Aorta (tissue), 5 donors: ENCODE measurements around the gene PGA4. TPM values are rescaled to one million over a fixed set of nuclear protein-coding genes. Genes with fewer than 3 reads are reported as not detected.
"Not testable (repeated sequence)": the region's sequence is repeated elsewhere in the genome, so short reads cannot be mapped to it uniquely, and the experiment has no call there.

Source experiments
- ATAC-seq: fragments of 200-7000 bp; cut with Tn5 transposase; one replicate; pipeline ENCODE4 v1.9.1; 2022; ENCODE audit warnings: moderate library complexity; ENCODE audit not compliant: low FRiP score
- DNase-seq, 2 donors: peaks; one replicate each; pipeline ENCODE4 v3.0.0-alpha.2; 2020
- H3K27ac ChIP-seq, 2 donors: one replicate each; pipeline ENCODE4 v1.5.1; 2013; ENCODE audit warnings: low read length in 2 of 2, mild to moderate bottlenecking in 2 of 2, moderate library complexity in 2 of 2, control low read depth in 1 of 2, inconsistent platforms in 1 of 2, low read depth in 1 of 2
- H3K27me3 ChIP-seq, 2 donors: one replicate each; pipeline ENCODE4 v1.6.1; 2013; ENCODE audit warnings: control low read depth in 1 of 2, low read length in 1 of 2, mild to moderate bottlenecking in 1 of 2, moderate library complexity in 1 of 2; ENCODE audit not compliant: insufficient read depth in 2 of 2, control insufficient read depth in 1 of 2
- H3K36me3 ChIP-seq, 2 donors: one replicate each; pipeline ENCODE4 v1.6.1; 2013; ENCODE audit warnings: control low read depth in 1 of 2, low read length in 1 of 2, mild to moderate bottlenecking in 1 of 2; ENCODE audit not compliant: insufficient read depth in 2 of 2, control insufficient read depth in 1 of 2
- H3K4me1 ChIP-seq, 2 donors: one replicate each; pipeline ENCODE4 v1.6.1; 2013; ENCODE audit warnings: low read length in 2 of 2, control low read depth in 1 of 2, mild to moderate bottlenecking in 1 of 2, moderate library complexity in 1 of 2; ENCODE audit not compliant: insufficient read depth in 2 of 2, control insufficient read depth in 1 of 2
- H3K4me3 ChIP-seq, 2 donors: one replicate each; pipeline ENCODE4 v1.5.1; 2013; ENCODE audit warnings: low read length in 2 of 2, control low read depth in 1 of 2, mild to moderate bottlenecking in 1 of 2
- H3K9me3 ChIP-seq: one replicate; pipeline ENCODE4 v1.6.1; 2013; ENCODE audit warnings: mild to moderate bottlenecking, low read length; ENCODE audit not compliant: control insufficient read depth
- WGBS, 2 donors: extraction: QIAGEN DNeasy Blood & Tissue Kit; methylation state at CpG; one replicate each; pipeline ENCODE4 v1.1.7; 2013; 5-methylcytosine and 5-hydroxymethylcytosine counted together
- intact Hi-C, 2 donors: fragments of 100-400 bp; cut with DNase I; formaldehyde crosslinking; loops; one replicate each; pipeline versions ENCODE4 v1.14.2 to v1.15.0; 2022
- polyA plus RNA-seq, 2 donors: library from polyadenylated mRNA; stranded (reverse); fragments of 200-250 nt; gene quantifications; one replicate each; pipeline ENCODE4 v1.2.3, GENCODE V29; 2013
- total RNA-seq, 2 donors: library from RNA; stranded (reverse); fragmentation: NEBNext Ultra II Directional; extraction: Animal tissue kit (Norgen Biotek cat#: 25700); gene quantifications; one replicate each; pipeline ENCODE4 v1.2.1, GENCODE V29; 2021
- donor health status: healthy with polysubstance abuse.
- donor health status: Bipolar disorder and iron deficiency.
- donor health status: DM: no; HTN: no; CAD: no.
- donor health status: DM: no; HTN: no; CAD: no.
- donor health status: DM: yes; HTN: yes; CAD: no.

PGA4 gene
- total and polyA plus RNA-seq, 4 donors: 0.74 to 6.3 (median 2.0) TPM

- Histone ChIP-seq H3K27ac (no peak overlapping the region), H3K4me1 (no peaks in the 10 kb centered on the region), H3K27me3 (no peaks in the 10 kb centered on the region), H3K9me3 (peaks cover 2% of the 10 kb centered on the region), H3K4me3 (no peak overlapping the region), H3K36me3 (no peaks in the 10 kb centered on the region)
- WGBS, 2 donors: 37 to 38% methylated on average over 6 of the region's 6 CpGs
- no peak for DNase-seq
- no peak for ATAC-seq
- intact Hi-C loops: no loop called here
Measured at GRCh38 chr11:61198361-61198760, 23.8 kb upstream of the PGA4 start.

DNA sequence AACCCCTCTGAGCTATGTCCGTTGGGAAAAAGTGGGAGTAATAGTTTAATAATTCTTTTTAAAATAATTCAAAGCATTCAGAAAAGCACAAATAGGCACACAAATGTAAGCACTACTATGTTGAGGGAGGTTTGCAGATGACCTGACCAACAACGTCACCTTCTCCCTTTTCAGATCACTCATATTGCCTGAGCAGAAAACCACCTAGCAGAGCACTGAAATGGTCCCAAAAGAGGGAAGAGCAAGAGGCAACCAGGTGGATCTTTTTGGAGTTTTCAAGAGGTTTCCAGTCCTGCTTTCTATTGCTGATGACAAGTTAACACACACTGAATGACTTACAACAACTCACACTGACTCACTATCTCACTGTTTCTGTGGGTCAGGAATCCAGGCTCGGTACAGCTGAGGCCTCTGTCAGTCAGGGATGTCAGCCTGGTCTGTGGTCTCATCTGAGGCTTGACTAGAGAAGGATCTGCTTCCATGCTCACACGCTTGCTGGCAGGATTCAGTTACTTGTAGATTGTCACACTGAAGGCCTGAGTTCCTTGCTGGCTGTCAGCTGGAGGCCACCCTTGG, 23.1 kb upstream of the PGA4 start:
- Histone ChIP-seq H3K9me3 (peaks cover 2% of the 10 kb centered on the region), H3K27ac (no peak overlapping the region), H3K36me3 (no peaks in the 10 kb centered on the region), H3K4me1 (no peaks in the 10 kb centered on the region), H3K27me3 (no peaks in the 10 kb centered on the region), H3K4me3 (no peak overlapping the region)
- 84 to 87% methylated on average over 4 of the region's 4 CpGs for WGBS, 2 donors
- ATAC-seq: no peak
- DNase-seq: no peak
- intact Hi-C loops: no loop called here

DNA sequence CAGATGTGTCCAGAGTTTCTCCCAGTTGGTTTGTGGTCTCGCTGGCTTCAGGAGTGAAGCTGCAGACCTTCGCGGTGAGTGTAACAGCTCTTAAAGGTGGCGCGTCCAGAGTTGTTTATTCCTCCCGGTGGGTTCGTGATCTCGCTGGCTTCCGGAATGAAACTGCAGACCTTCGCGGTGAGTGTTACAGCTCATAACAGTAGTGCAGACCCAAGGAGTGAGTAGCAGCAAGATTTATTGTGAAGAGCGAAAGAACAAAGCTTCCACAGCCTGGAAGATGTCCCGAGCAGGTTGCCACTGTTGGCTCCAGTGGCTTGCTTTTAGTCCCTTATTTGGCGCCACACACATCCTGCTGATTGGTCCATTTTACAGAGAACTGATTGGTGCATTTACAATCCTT, 20.7 kb upstream of the PGA4 start:
- no peak for ATAC-seq
- no peak for DNase-seq
- Histone ChIP-seq H3K27me3 (no peaks in the 10 kb centered on the region), H3K36me3 (no peaks in the 10 kb centered on the region), H3K27ac (no peak overlapping the region), H3K9me3 (peaks cover 2% of the 10 kb centered on the region), H3K4me3 (no peak overlapping the region), H3K4me1 (no peaks in the 10 kb centered on the region)
- 84 to 91% methylated on average over 14 of the region's 14 CpGs for WGBS, 2 donors
- intact Hi-C loops: no loop called here

GRCh38 chr11:61202950-61203746, 19.0 kb upstream of the PGA4 start, which contains the start of gene PGA3:
TSS of gene PGA3 (plus strand) at chr11:61203515. CDS start at chr11:61203565, 50 bp downstream.
- peak in 1 of 2 donors; percentile 70 for DNase-seq
- ATAC-seq, H3K27ac ChIP-seq, H3K27me3 ChIP-seq, H3K9me3 ChIP-seq, intact Hi-C loops, H3K36me3 ChIP-seq, H3K4me3 ChIP-seq, H3K4me1 ChIP-seq: not testable (repeated sequence)
- 63 to 66% methylated on average over 17 to 18 of the region's 18 CpGs for WGBS, 2 donors

DNA sequence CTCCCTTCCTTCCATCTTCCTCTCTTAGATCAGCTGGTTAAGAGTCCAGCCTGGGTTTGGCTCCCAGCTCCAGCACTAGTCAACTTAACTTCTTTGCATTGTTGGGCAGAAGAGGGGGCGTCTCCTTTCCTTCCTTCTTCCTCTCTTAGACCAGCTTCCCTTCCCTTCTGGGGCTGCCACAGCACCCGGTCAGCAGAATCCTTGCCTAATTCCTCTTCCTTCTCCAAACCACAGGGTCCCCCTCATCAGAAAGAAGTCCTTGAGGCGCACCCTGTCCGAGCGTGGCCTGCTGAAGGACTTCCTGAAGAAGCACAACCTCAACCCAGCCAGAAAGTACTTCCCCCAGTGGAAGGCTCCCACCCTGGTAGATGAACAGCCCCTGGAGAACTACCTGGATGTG, 18.3 kb upstream of the PGA4 start:
- intact Hi-C loops, H3K27ac ChIP-seq, H3K36me3 ChIP-seq, ATAC-seq, H3K4me1 ChIP-seq, H3K9me3 ChIP-seq, H3K27me3 ChIP-seq, DNase-seq, H3K4me3 ChIP-seq: not testable (repeated sequence)
- 92% methylated on average over 2 of the region's 5 CpGs; no CpG with 5 or more reads in 1 of the 2 donors for WGBS, 2 donors

- WGBS, 2 donors: 52 to 55% methylated on average over 14 of the region's 14 CpGs
- H3K27me3 ChIP-seq, H3K36me3 ChIP-seq, ATAC-seq, H3K27ac ChIP-seq, H3K9me3 ChIP-seq, H3K4me1 ChIP-seq, H3K4me3 ChIP-seq, intact Hi-C loops: not testable (repeated sequence)
- peak in 1 of 2 donors; percentile 56 for DNase-seq
Measured at GRCh38 chr11:61204502-61205059, 17.6 kb upstream of the PGA4 start.

- intact Hi-C loops, H3K27me3 ChIP-seq: not testable (repeated sequence)
Measured at GRCh38 chr11:61207636-61208310, 14.4 kb upstream of the PGA4 start.

DNA sequence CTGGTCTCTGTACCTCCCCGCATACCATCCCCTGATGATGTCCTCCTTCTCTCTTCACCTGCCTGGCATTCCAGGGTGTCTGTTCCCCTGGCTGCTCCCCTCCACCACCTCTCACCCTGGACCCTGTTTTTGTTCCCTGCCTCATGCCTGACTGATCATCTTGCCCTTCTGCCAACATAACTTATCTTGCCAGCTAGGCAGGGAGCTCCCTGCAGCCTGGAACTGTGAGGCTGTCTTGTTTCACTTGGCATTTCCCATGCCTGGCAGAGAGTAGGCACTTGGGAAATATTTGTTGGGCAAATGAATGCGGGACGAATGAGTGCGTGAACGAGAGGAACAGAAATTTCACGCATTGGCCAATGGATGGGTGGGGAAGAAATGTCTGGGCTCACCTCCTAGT, 11.5 kb upstream of the PGA4 start:
- H3K36me3 ChIP-seq, intact Hi-C loops, H3K27me3 ChIP-seq, H3K27ac ChIP-seq, ATAC-seq, DNase-seq, H3K4me3 ChIP-seq, H3K9me3 ChIP-seq, H3K4me1 ChIP-seq: not testable (repeated sequence)
- WGBS, 2 donors: no CpG with 5 or more reads among the region's 6 CpGs

More at GRCh38 chr11:61207636-61208310, 14.4 kb upstream of the PGA4 start:
- DNase-seq, H3K27ac ChIP-seq, H3K36me3 ChIP-seq, H3K4me1 ChIP-seq, ATAC-seq, H3K9me3 ChIP-seq, H3K4me3 ChIP-seq: not testable (repeated sequence)
- WGBS, 2 donors: no CpG with 5 or more reads among the region's 9 CpGs
